Natural killer cell (primary cell): Measurements from ENCODE around the gene HES1. TPM values are rescaled to one million over a fixed set of nuclear protein-coding genes. Genes with fewer than 3 reads are reported as not detected.

Source experiments
- ATAC-seq, 3 donors: fragments of 150-1000 bp in 2 of 3; fragments of 200-7000 bp in 1 of 3; cut with Tn5 transposase; 1 replicate in 1 of 3; 2 replicates in 2 of 3; pipeline ENCODE4 v1.10.0; 2021; ENCODE audit warnings: mild to moderate bottlenecking in 2 of 3, moderate library complexity in 2 of 3
- DNase-seq, 2 donors: peaks; one replicate each; pipeline versions ENCODE4 v3.0.0 to v3.0.0-alpha.2; 2013 to 2021; ENCODE audit warnings: mixed read lengths in 1 of 2
- H3K27ac ChIP-seq: one replicate; pipeline ENCODE4 v1.5.1; 2013; ENCODE audit warnings: mild to moderate bottlenecking, low read length
- H3K27me3 ChIP-seq: one replicate; pipeline ENCODE4 v1.6.1; 2013; ENCODE audit warnings: low read length; ENCODE audit not compliant: control insufficient read depth, insufficient read depth
- H3K36me3 ChIP-seq: one replicate; pipeline ENCODE4 v1.6.1; 2013; ENCODE audit warnings: low read length; ENCODE audit not compliant: control insufficient read depth, insufficient read depth
- H3K4me1 ChIP-seq: one replicate; pipeline ENCODE4 v1.6.1; 2013; ENCODE audit warnings: low read length; ENCODE audit not compliant: control insufficient read depth, insufficient read depth
- H3K4me3 ChIP-seq: one replicate; pipeline ENCODE4 v1.5.1; 2013; ENCODE audit warnings: low read length
- H3K9me3 ChIP-seq: one replicate; pipeline ENCODE4 v1.6.1; 2013; ENCODE audit warnings: low read length; ENCODE audit not compliant: control insufficient read depth, insufficient read depth
- H3K27ac Mint-ChIP-seq, 2 donors: one replicate each; pipeline ENCODE4 v1.8.0; 2022; ENCODE audit warnings: mild to moderate bottlenecking in 2 of 2, mixed read lengths in 2 of 2, moderate library complexity in 1 of 2
- H3K27me3 Mint-ChIP-seq, 2 donors: one replicate each; pipeline ENCODE4 v1.8.0; 2022; ENCODE audit warnings: low read depth in 2 of 2, mixed read lengths in 2 of 2
- H3K36me3 Mint-ChIP-seq: one replicate; pipeline ENCODE4 v1.8.0; 2022; ENCODE audit warnings: mixed read lengths
- H3K4me1 Mint-ChIP-seq, 2 donors: one replicate each; pipeline ENCODE4 v1.8.0; 2022; ENCODE audit warnings: mixed read lengths in 2 of 2
- H3K4me3 Mint-ChIP-seq: one replicate; pipeline ENCODE4 v1.8.0; 2022; ENCODE audit warnings: mild to moderate bottlenecking, moderate library complexity, mixed read lengths
- H3K9me3 Mint-ChIP-seq, 2 donors: one replicate each; pipeline ENCODE4 v1.8.0; 2022; ENCODE audit warnings: mixed read lengths in 2 of 2
- CTCF ChIP-seq: fragments of 200-600 bp; IDR thresholded peaks from one replicate; pipeline ENCODE4 v1.8.0; 2022; ENCODE audit warnings: antibody characterized with exemption
- WGBS: methylation state at CpG from one replicate; pipeline ENCODE4 v1.1.7; 2013; ENCODE audit warnings: missing lambda C conversion rate; ENCODE audit not compliant: insufficient coverage; 5-methylcytosine and 5-hydroxymethylcytosine counted together
- intact Hi-C: fragments of 100-400 bp; cut with micrococcal nuclease; formaldehyde crosslinking; loops from one replicate; pipeline ENCODE4 v1.14.2; 2022
- total RNA-seq, 4 donors: library from RNA; stranded (reverse); fragments of 120-200 nt in 1 of 4; gene quantifications; one replicate each; pipeline versions ENCODE4 v1.2.3 to v1.2.4, GENCODE V29; 2013 to 2022

HES1 gene
- total RNA-seq, 3 donors from 2014 or later (not counting 1 experiment from before 2014, with no cell fraction given) = 1.5 to 4.4 (median 2.2) TPM

- Histone ChIP-seq H3K4me3 (no peak overlapping the region), H3K9me3 (no peaks in the 10 kb centered on the region), H3K27ac (no peak overlapping the region), H3K4me1 (peaks cover 50% of the 10 kb centered on the region), H3K36me3 (no peaks in the 10 kb centered on the region), H3K27me3 (peaks cover 66% of the 10 kb centered on the region)
- peak in 2 of 3 donors; percentile 14 to 32 for ATAC-seq
- Mint-ChIP-seq H3K36me3 (no peaks in the 10 kb centered on the region), H3K27ac (peak overlapping the region; percentile 74 to 82), H3K4me1 (peaks cover 38 to 45% of the 10 kb centered on the region in 2 donors), H3K27me3 (peaks cover 52 to 64% of the 10 kb centered on the region in 2 donors), H3K9me3 (no peaks in the 10 kb centered on the region), H3K4me3 (peak overlapping the region; percentile 77)
- DNase-seq = peak; percentile 32 to 45
- intact Hi-C loops = loop anchor here (10.0 kb wide), 1 partner anchor 539 kb away; the partner anchor contains the start of gene OPA1
- WGBS = 5% methylated on average over 41 of the region's 41 CpGs
- no peak for TF ChIP-seq CTCF
These were observed 2.2 kb upstream of the HES1 start for GRCh38 chr3:194133661-194134230.

GRCh38 chr3:194134231-194134756, 1.7 kb upstream of the HES1 start:
- intact Hi-C loops = loop anchor here (10.0 kb wide), 1 partner anchor 539 kb away; the partner anchor contains the start of gene OPA1
- H3K9me3 ChIP-seq = no peaks in the 10 kb centered on the region
- TF ChIP-seq CTCF = no peak
- Mint-ChIP-seq H3K27ac (peak overlapping the region in 1 of 2 donors; percentile 94), H3K36me3 (no peaks in the 10 kb centered on the region), H3K27me3 (peaks cover 58 to 64% of the 10 kb centered on the region in 2 donors), H3K9me3 (no peaks in the 10 kb centered on the region), H3K4me3 (no peak overlapping the region), H3K4me1 (peaks cover 38 to 45% of the 10 kb centered on the region in 2 donors)
- H3K4me3 ChIP-seq = peak overlapping the region; percentile 48
- H3K27ac ChIP-seq = peak overlapping the region; percentile 60
- peak; percentile 17 to 36 (median 26) for ATAC-seq
- H3K27me3 ChIP-seq = peaks cover 72% of the 10 kb centered on the region
- under 1% methylated on average over 62 of the region's 71 CpGs for WGBS
- H3K36me3 ChIP-seq = no peaks in the 10 kb centered on the region
- peak; percentile 63 to 64 for DNase-seq
- H3K4me1 ChIP-seq = peaks cover 50% of the 10 kb centered on the region

GRCh38 chr3:194134757-194135515, 1.0 kb upstream of the HES1 start:
- H3K4me1 ChIP-seq = peaks cover 50% of the 10 kb centered on the region

More at GRCh38 chr3:194134757-194135515, 1.0 kb upstream of the HES1 start:
- peak overlapping the region; percentile 86 to 94 for H3K27ac Mint-ChIP-seq
- ATAC-seq = peak; percentile 46 to 72 (median 59)
- TF ChIP-seq CTCF = no peak
- Histone ChIP-seq H3K36me3 (no peaks in the 10 kb centered on the region), H3K4me3 (peak overlapping the region; percentile 48), H3K27me3 (peaks cover 78% of the 10 kb centered on the region), H3K27ac (peak overlapping the region; percentile 60), H3K9me3 (no peaks in the 10 kb centered on the region)
- H3K9me3 Mint-ChIP-seq = no peaks in the 10 kb centered on the region
- WGBS = under 1% methylated on average over 65 of the region's 68 CpGs
- peak; percentile 77 to 89 for DNase-seq
- peaks cover 38 to 45% of the 10 kb centered on the region in 2 donors for H3K4me1 Mint-ChIP-seq
- intact Hi-C loops = loop anchor here (10.0 kb wide), 1 partner anchor 540 kb away; the partner anchor contains the start of gene OPA1
- H3K27me3 Mint-ChIP-seq = peaks cover 60 to 66% of the 10 kb centered on the region in 2 donors
- H3K4me3 Mint-ChIP-seq = peak overlapping the region; percentile 93
- no peaks in the 10 kb centered on the region for H3K36me3 Mint-ChIP-seq
